Left lobe of liver (tissue), 2 donors: ENCODE measurements around the gene YBEY. TPM values are rescaled to one million over a fixed set of nuclear protein-coding genes. Genes with fewer than 3 reads are reported as not detected.

Experiments used
- ATAC-seq: fragments of 200-7000 bp; cut with Tn5 transposase; one replicate; pipeline ENCODE4 v1.9.1; 2020; ENCODE audit warnings: mild to moderate bottlenecking, moderate library complexity
- DNase-seq: peaks from one replicate; pipeline ENCODE4 v3.0.0-alpha.2; 2020; ENCODE audit warnings: low spot score
- total RNA-seq: library from RNA; stranded (reverse); gene quantifications from one replicate; pipeline ENCODE4 v1.2.1, GENCODE V29; 2021
- donor health status: DM: no; HTN: no; CAD: no; lungs with moderate emphysema.
- donor health status: DM: no; HTN: yes; CAD: no.

Gene YBEY
- total RNA-seq, 1 donor from 2014 or later, result 6.0 TPM

DNA sequence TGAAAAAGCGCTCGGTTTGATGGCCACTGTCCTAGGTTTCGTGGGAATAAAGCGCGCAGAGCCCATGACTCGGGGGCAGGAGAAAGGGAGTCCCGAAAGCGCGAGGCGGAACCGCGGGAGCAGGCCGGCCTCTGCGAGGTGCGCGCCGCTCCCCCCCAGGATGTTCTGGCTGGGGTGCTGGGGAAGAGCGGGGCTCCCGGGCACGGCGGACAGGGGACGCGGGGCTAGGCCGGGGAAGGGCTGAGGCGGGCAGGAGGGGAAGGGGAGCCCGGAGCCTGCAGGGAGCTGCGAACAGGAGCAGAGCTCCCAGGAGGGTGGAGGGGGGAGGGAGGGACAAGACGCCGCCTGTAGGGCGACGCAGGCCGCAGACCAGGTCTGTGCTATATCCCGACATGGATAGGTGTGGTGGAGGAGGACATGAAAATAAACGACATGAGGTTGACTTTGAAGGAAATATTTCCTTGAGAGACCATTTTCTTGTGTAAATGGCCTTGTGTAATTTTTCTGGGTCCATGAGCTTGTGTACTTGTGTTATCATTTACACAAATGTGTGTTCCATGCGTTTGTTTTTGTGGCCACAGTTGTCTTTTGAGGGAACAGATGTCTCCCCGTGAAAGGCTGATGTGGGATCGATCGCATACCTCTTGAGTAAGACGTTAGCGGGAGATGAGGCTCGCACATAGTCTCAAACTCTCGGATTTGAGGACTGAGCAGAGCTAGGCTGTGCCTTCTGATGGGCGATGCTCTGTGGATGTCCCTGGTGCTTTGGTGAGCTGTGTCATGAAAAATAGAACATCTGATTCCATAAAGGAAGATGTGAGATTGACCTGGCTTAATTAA, 39.2 kb downstream of the YBEY start:
- DNase-seq (peak; percentile 52), ATAC-seq (peak; percentile 12)

DNA sequence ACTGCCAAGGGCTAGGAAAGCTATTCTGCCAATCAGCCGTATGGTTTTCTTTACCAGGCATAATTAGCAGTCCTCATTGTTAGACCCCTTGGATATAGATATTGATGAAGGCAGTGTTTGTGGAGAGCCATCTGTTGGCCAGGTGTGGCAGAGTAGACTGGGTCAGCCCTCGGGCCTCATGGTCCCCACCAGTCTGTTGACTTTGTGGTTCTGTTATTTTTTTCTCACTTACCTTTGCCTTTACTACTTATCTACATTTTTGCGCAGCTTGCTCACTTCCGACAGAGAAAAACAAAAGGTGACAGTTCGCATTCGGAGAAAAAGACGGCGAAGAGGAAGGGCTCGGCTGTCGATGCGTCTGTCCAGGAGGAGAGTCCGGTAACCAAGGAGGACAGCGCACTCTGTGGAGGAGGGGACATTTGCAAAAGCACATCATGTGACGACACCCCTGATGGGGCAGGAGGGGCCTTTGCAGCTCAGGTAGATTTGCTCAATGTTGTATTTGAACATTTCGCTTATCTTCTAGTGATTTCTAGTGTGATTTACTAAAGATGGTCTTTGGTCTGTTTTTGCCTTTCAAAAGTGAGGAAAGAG, 40.1 kb downstream of the YBEY start:
- no peak for DNase-seq
- no peak for ATAC-seq

GRCh38 chr21:46327711-46328110, 41.6 kb downstream of the YBEY start:
- ATAC-seq (no peak), DNase-seq (no peak)

- ATAC-seq (no peak), DNase-seq (no peak)
Measured at GRCh38 chr21:46328151-46328550, 42.0 kb downstream of the YBEY start.

GRCh38 chr21:46329796-46330195, 43.7 kb downstream of the YBEY start:
- DNase-seq, result no peak
- no peak for ATAC-seq

DNA sequence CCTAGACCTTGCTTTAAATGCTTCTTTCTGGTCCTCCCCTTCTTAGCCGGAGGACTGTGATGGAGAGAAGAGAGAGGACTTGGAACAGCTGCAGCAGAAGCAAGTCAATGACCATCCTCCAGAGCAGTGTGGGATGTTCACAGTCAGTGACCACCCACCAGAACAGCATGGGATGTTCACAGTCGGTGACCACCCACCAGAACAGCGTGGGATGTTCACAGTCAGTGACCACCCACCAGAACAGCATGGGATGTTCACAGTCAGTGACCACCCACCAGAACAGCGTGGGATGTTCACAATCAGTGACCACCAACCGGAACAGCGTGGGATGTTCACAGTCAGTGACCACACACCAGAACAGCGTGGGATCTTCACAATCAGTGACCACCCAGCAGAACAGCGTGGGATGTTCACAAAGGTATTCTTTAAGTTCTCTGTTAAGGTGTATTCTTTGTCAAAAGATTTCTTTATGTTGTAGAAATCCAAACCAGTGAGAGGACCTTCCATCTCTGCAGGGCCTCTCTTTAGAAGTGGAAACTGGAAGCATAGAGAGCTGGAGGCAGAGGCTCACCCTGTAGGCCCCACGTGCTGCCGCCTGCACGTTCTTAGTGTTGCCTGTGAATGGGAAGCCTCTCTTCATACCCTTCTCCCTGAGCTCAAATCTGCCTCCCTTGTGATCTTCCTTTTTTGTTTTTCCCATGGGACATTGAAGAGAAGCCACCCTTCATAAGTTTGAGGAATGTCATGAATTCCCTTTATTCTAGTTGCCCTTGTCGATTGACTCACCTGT, 48.4 kb downstream of the YBEY start:
- ATAC-seq, result no peak
- no peak for DNase-seq

DNA sequence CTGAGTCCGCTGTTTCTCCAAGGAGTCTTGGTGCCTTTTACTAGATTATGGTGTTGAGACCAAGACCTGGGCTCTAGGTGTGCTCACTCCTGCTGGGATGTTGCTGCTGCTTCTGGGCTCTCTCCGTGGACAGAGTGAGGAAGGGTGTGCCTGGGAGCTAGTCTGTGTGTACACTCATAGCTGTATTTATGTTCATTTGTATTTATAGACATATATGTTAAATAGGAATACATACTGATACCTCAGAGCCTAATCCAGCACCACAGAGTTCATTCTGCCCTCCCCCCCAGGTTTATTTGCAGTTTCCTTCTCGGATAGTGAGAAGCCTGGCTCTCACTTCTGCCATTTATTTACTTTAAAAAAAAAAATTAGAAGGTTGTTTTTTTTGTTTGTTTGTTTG, 50.5 kb downstream of the YBEY start:
- ATAC-seq, result no peak
- DNase-seq, result no peak

GRCh38 chr21:46340998-46341397, 54.9 kb downstream of the YBEY start:
- no peak for ATAC-seq
- DNase-seq, result no peak

GRCh38 chr21:46344219-46344915, 58.2 kb downstream of the YBEY start:
- no peak for DNase-seq
- ATAC-seq, result no peak

DNA sequence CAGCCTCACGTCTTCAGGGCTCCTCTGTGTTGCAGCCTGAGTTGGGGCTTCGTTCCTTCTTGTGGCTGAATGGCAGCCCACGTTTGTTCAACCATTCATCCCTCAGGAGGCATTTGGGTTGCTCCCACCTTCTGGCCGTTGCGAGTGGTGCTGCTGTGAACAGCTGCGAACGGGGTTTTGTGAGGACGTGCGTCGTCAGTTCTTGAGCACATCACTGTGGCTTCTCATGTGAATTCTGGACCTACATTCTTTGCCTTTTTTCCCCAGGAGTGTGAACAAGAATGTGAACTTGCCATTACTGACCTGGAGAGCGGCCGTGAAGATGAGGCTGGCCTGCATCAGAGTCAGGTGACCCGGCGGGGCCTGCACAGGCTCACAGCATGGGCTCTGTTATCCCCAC, 59.7 kb downstream of the YBEY start:
- no peak for DNase-seq
- ATAC-seq, result no peak

DNA sequence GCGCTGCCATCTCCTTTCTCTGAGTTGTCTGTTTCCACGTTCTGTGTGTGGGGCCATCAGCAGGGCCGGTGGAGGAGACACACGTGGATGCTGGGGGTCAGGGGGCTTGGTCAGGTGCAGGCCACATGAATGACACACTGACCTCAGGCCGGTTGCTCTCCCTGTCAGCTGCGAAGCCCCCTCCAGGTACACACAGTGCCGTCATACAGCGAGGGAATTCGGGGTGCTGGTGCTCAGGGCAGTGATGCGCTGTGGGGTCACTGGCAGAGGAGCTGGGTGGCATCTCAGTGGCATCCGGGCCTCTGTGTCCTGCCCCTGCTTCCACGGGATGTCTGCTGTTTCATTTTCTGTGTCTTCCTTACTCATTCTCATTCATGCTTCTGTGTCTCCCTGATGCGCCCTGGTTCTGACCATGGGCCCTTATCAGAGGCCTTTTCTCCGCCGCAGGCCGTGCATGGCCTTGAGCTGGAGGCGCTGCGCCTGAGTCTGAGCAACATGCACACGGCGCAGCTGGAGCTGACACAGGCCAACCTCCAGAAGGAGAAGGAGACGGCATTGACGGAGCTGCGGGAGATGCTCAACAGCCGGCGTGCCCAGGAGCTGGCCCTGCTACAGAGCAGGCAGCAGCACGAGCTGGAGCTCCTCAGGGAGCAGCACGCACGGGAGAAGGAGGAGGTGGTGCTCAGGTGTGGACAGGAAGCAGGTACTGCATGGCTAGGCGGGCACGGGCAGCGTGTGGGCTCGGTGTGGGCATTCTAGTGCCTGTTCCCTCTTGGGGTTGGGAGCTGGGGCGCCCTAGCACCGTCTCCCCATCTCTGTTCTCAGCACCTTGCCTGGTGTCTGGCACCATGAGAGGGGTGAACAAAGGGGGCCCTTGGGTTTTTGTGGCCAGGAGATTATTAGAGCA, 60.4 kb downstream of the YBEY start:
- DNase-seq (no peak), ATAC-seq (no peak)

- ATAC-seq (no peak), DNase-seq (no peak)
Measured at GRCh38 chr21:46347203-46347550, 61.0 kb downstream of the YBEY start.

Other genes with a start within 250 kb of the YBEY start
- gene COL6A2, start 188.2 kb upstream of the YBEY start, total RNA-seq, result 34.9 TPM
- 668 TPM for gene FTCD, start 130.8 kb upstream of the YBEY start, total RNA-seq
- 0.40 TPM for gene SPATC1L, start 101.9 kb upstream of the YBEY start, total RNA-seq
- 67.9 TPM for gene LSS, start 57.6 kb upstream of the YBEY start, total RNA-seq
- gene MCM3AP, start 731 bp upstream of the YBEY start, total RNA-seq, result 46.9 TPM
- gene C21orf58, start 37.5 kb downstream of the YBEY start, total RNA-seq, result 2.1 TPM
- 13.2 TPM for gene PCNT, start 37.8 kb downstream of the YBEY start, total RNA-seq
- gene DIP2A, start 172.5 kb downstream of the YBEY start, total RNA-seq, result 15.2 TPM